ENCODE data around the gene LMX1B. TPM values are rescaled to one million over a fixed set of nuclear protein-coding genes. Genes with fewer than 3 reads are reported as not detected.

LMX1B gene
- total and polyA plus RNA-seq, 7 experiments from 2014 or later: not detected

GRCh38 chr9:126617823-126618165, 4.1 kb downstream of the LMX1B start:
- peaks cover 5 to 24% (median 17%) of the 10 kb centered on the region in 7 donors for H3K4me1 Mint-ChIP-seq
- peak overlapping the region in 5 of 10 donors; percentile 29 to 53 (median 40) for H3K4me3 Mint-ChIP-seq
- no peaks in the 10 kb centered on the region for H3K9me3 Mint-ChIP-seq
- DNase-seq (no peak), ATAC-seq (no peak)
- no peak overlapping the region for H3K27ac ChIP-seq (ENCODE audit: low read depth, low read length)
- no peak overlapping the region for H3K4me3 ChIP-seq (ENCODE audit: low read length)
- H3K36me3 ChIP-seq (ENCODE audit: control insufficient read depth in 2 of 3, insufficient read depth in 3 of 3, low read length in 3 of 3): no peaks in the 10 kb centered on the region
- H3K9me3 ChIP-seq (ENCODE audit: control insufficient read depth in 2 of 3, low read length in 3 of 3): no peaks in the 10 kb centered on the region
- H3K36me3 Mint-ChIP-seq: no peaks in the 10 kb centered on the region
- ChIA-PET CTCF (no interaction called here), POLR2A (no interaction called here)
- no peaks in the 10 kb centered on the region for H3K4me1 ChIP-seq (ENCODE audit: control insufficient read depth in 2 of 2, insufficient read depth in 2 of 2, low read length in 2 of 2)
- H3K27me3 Mint-ChIP-seq: peaks cover 64 to 82% (median 70%) of the 10 kb centered on the region in 5 donors
- no peak overlapping the region for H3K27ac Mint-ChIP-seq
- intact Hi-C loops (cut with micrococcal nuclease): no loop called here
- peaks cover 8 to 10% of the 10 kb centered on the region in 2 donors for H3K27me3 ChIP-seq (ENCODE audit: control insufficient read depth in 2 of 2, insufficient read depth in 2 of 2, low read length in 2 of 2)

DNA sequence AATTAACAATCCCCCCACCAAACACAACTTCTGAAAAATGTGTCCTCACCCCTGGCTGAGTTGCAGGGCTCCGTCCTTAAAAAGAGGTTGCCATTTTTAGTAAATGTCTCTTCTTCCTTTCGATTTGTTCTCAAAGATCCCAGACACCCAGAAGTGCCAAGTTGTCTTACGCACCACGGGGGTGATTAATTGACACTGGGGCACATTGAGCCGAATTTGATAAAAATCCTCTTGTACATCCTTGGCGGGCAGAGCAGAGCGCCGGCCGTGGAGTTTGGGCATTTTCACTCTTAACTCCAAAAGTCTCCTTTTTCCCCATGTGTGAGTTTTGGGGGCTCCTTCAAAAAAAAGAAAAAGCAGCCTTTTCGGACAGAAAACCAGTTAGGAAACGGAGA, 4.5 kb downstream of the LMX1B start:
- CTCF ChIA-PET: no interaction called here
- Histone ChIP-seq H3K27ac (ENCODE audit: low read depth, low read length) (no peak overlapping the region), H3K27me3 (ENCODE audit: control insufficient read depth in 2 of 2, insufficient read depth in 2 of 2, low read length in 2 of 2) (peaks cover 6 to 8% of the 10 kb centered on the region in 2 donors), H3K9me3 (ENCODE audit: control insufficient read depth in 2 of 3, low read length in 3 of 3) (no peaks in the 10 kb centered on the region), H3K36me3 (ENCODE audit: control insufficient read depth in 2 of 3, insufficient read depth in 3 of 3, low read length in 3 of 3) (no peaks in the 10 kb centered on the region), H3K4me1 (ENCODE audit: control insufficient read depth in 2 of 2, insufficient read depth in 2 of 2, low read length in 2 of 2) (no peaks in the 10 kb centered on the region), H3K4me3 (ENCODE audit: low read length) (no peak overlapping the region)
- ATAC-seq (no peak), DNase-seq (no peak)
- H3K27ac Mint-ChIP-seq: no peak overlapping the region
- POLR2A ChIA-PET: no interaction called here
- peaks cover 68 to 82% (median 74%) of the 10 kb centered on the region in 5 donors for H3K27me3 Mint-ChIP-seq
- H3K36me3 Mint-ChIP-seq: no peaks in the 10 kb centered on the region
- H3K4me3 Mint-ChIP-seq: peak overlapping the region in 6 of 10 donors; percentile 29 to 53 (median 44)
- H3K4me1 Mint-ChIP-seq: peaks cover 5 to 24% (median 13%) of the 10 kb centered on the region in 7 donors
- no peaks in the 10 kb centered on the region for H3K9me3 Mint-ChIP-seq
- intact Hi-C loops (cut with micrococcal nuclease): no loop called here

DNA sequence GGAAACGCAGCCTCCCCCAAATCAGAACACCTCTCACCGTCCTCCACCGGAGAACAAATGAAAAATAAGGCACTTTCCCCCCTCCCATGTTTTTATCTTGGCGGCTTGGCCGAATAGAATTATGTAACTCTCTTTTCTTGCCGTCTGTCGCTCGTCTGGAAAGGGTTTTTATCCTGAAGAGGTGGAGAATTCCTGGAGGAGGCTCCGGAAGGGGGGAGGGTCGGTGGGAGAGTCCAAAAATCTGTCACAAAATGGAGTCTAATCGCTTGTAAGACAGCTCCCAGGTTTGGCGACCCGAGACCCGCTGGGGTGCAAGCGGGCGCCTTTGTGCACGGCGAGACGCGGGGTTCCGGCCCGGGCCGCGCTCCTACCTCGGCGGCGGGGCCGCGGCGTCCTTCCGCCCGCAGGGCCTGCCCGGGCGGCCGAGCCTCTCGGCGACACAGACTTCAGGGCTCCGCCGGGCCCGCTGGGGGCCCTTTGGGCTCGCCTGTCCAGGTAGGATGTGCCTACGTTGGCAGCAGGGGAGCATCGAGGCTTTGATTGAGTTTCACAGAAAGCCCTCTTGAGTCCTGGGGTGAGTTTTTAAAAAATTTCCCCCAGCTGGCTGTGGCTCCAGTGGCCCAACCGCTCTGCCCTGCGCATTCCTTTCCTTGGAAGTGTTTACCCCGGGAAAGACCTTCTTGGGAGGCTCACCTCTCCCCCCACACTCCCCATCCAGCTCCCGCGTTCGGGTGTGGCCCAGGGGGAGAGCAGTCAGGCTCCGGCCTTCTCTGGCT, 5.0 kb downstream of the LMX1B start:
- H3K9me3 Mint-ChIP-seq: no peaks in the 10 kb centered on the region
- no peak overlapping the region for H3K27ac Mint-ChIP-seq
- Histone ChIP-seq H3K36me3 (ENCODE audit: control insufficient read depth in 2 of 3, insufficient read depth in 3 of 3, low read length in 3 of 3) (no peaks in the 10 kb centered on the region), H3K4me1 (ENCODE audit: control insufficient read depth in 2 of 2, insufficient read depth in 2 of 2, low read length in 2 of 2) (no peaks in the 10 kb centered on the region), H3K4me3 (ENCODE audit: low read length) (no peak overlapping the region), H3K27me3 (ENCODE audit: control insufficient read depth in 2 of 2, insufficient read depth in 2 of 2, low read length in 2 of 2) (peaks cover 6 to 11% of the 10 kb centered on the region in 2 donors), H3K9me3 (ENCODE audit: control insufficient read depth in 2 of 3, low read length in 3 of 3) (no peaks in the 10 kb centered on the region), H3K27ac (ENCODE audit: low read depth, low read length) (no peak overlapping the region)
- intact Hi-C loops (cut with micrococcal nuclease): no loop called here
- DNase-seq (no peak), ATAC-seq (no peak)
- peaks cover 72 to 88% (median 77%) of the 10 kb centered on the region in 5 donors for H3K27me3 Mint-ChIP-seq
- H3K4me3 Mint-ChIP-seq: peak overlapping the region in 3 of 10 donors; percentile 40 to 57 (median 53)
- ChIA-PET POLR2A (no interaction called here), CTCF (no interaction called here)
- H3K36me3 Mint-ChIP-seq: no peaks in the 10 kb centered on the region
- H3K4me1 Mint-ChIP-seq: peaks cover 5 to 24% (median 13%) of the 10 kb centered on the region in 7 donors

GRCh38 chr9:126619361-126620135, 5.8 kb downstream of the LMX1B start:
- Histone ChIP-seq H3K27ac (ENCODE audit: low read depth, low read length) (no peak overlapping the region), H3K27me3 (ENCODE audit: control insufficient read depth in 2 of 2, insufficient read depth in 2 of 2, low read length in 2 of 2) (peaks cover 6 to 11% of the 10 kb centered on the region in 2 donors), H3K4me3 (ENCODE audit: low read length) (no peak overlapping the region), H3K4me1 (ENCODE audit: control insufficient read depth in 2 of 2, insufficient read depth in 2 of 2, low read length in 2 of 2) (no peaks in the 10 kb centered on the region), H3K36me3 (ENCODE audit: control insufficient read depth in 2 of 3, insufficient read depth in 3 of 3, low read length in 3 of 3) (no peaks in the 10 kb centered on the region), H3K9me3 (ENCODE audit: control insufficient read depth in 2 of 3, low read length in 3 of 3) (no peaks in the 10 kb centered on the region)
- ATAC-seq (no peak), DNase-seq (no peak)
- Mint-ChIP-seq H3K27me3 (peaks cover 71 to 92% (median 77%) of the 10 kb centered on the region in 5 donors), H3K4me3 (peak overlapping the region in 2 of 10 donors; percentile 37 to 57), H3K27ac (no peak overlapping the region), H3K4me1 (peaks cover 5 to 22% (median 12%) of the 10 kb centered on the region in 7 donors), H3K36me3 (no peaks in the 10 kb centered on the region), H3K9me3 (no peaks in the 10 kb centered on the region)
- POLR2A ChIA-PET: no interaction called here
- intact Hi-C loops (cut with micrococcal nuclease): no loop called here
- CTCF ChIA-PET: no interaction called here

GRCh38 chr9:126620478-126620877, 6.8 kb downstream of the LMX1B start:
- Mint-ChIP-seq H3K9me3 (no peaks in the 10 kb centered on the region), H3K36me3 (no peaks in the 10 kb centered on the region), H3K27ac (no peak overlapping the region), H3K4me1 (peaks cover 5 to 23% (median 12%) of the 10 kb centered on the region in 7 donors), H3K4me3 (peak overlapping the region in 1 of 10 donors; percentile 51), H3K27me3 (peaks cover 76 to 95% (median 79%) of the 10 kb centered on the region in 5 donors)
- ChIA-PET POLR2A (no interaction called here), CTCF (no interaction called here)
- H3K36me3 ChIP-seq (ENCODE audit: control insufficient read depth in 2 of 3, insufficient read depth in 3 of 3, low read length in 3 of 3): no peaks in the 10 kb centered on the region
- H3K27me3 ChIP-seq (ENCODE audit: control insufficient read depth in 2 of 2, insufficient read depth in 2 of 2, low read length in 2 of 2): peaks cover 11% of the 10 kb centered on the region in 2 donors
- H3K4me3 ChIP-seq (ENCODE audit: low read length): no peak overlapping the region
- intact Hi-C loops (cut with micrococcal nuclease): no loop called here
- no peaks in the 10 kb centered on the region for H3K9me3 ChIP-seq (ENCODE audit: control insufficient read depth in 2 of 3, low read length in 3 of 3)
- no peak for ATAC-seq
- no peak overlapping the region for H3K27ac ChIP-seq (ENCODE audit: low read depth, low read length)
- H3K4me1 ChIP-seq (ENCODE audit: control insufficient read depth in 2 of 2, insufficient read depth in 2 of 2, low read length in 2 of 2): peaks cover 0 to 6% of the 10 kb centered on the region in 2 donors
- DNase-seq: no peak

DNA sequence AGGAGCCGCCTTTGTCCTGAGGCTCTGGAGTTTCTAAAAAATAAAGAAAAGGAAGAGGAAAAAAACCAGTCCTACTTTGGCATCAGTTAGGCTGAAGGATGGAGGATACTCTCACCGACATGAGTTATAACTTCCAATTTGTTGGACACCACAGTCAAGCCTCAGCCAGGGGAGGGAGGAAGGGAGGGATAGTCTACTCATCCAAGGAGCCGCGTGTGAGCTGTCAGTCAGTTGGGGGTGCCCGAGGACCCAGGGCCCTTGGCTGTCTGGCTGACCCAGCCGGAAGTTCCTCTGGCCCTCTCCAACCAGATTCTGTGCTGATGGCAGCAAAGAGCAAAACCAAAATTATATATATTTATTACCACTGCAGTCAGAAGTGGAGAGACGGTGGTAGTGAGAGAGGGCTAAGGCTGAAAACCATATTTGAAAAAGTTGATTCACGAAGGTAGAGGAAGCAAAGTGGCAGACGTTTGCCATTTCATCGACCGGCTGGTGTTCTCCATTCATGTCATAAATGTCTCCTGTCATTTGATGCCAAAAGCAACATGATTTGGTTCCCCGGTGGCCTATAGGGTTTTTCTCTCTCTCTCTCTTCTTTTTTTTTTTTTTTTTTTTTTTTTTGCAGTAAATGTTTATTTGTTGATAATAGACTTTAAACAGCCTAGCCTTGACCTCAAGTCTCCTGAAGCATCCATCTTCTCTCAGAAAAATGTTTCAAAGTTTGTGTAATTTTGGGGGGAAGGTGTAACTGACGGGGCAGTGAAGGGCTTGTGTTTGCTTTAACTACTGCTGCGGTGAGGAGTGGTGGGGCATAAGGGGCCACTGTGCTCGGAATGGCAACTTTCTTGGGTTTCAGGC, 7.6 kb downstream of the LMX1B start:
- ChIA-PET CTCF (no interaction called here), POLR2A (no interaction called here)
- Mint-ChIP-seq H3K9me3 (no peaks in the 10 kb centered on the region), H3K36me3 (no peaks in the 10 kb centered on the region), H3K27me3 (peaks cover 74 to 95% (median 77%) of the 10 kb centered on the region in 5 donors), H3K4me3 (no peak overlapping the region), H3K27ac (no peak overlapping the region), H3K4me1 (peaks cover 8 to 28% (median 12%) of the 10 kb centered on the region in 7 donors)
- no peaks in the 10 kb centered on the region for H3K36me3 ChIP-seq (ENCODE audit: control insufficient read depth in 2 of 3, insufficient read depth in 3 of 3, low read length in 3 of 3)
- intact Hi-C loops (cut with micrococcal nuclease): no loop called here
- H3K27me3 ChIP-seq (ENCODE audit: control insufficient read depth in 2 of 2, insufficient read depth in 2 of 2, low read length in 2 of 2): peaks cover 11 to 16% of the 10 kb centered on the region in 2 donors
- no peak overlapping the region for H3K4me3 ChIP-seq (ENCODE audit: low read length)
- ATAC-seq (no peak), DNase-seq (no peak)
- H3K27ac ChIP-seq (ENCODE audit: low read depth, low read length): no peak overlapping the region
- no peaks in the 10 kb centered on the region for H3K9me3 ChIP-seq (ENCODE audit: control insufficient read depth in 2 of 3, low read length in 3 of 3)
- peaks cover 0 to 6% of the 10 kb centered on the region in 2 donors for H3K4me1 ChIP-seq (ENCODE audit: control insufficient read depth in 2 of 2, insufficient read depth in 2 of 2, low read length in 2 of 2)

Data from naive thymus-derived CD4-positive, alpha-beta T cell (primary cell).